Cardiac septum (tissue), 1 donor: Measurements from ENCODE around the gene NTN4. TPM values are rescaled to one million over a fixed set of nuclear protein-coding genes. Genes with fewer than 3 reads are reported as not detected.
"Not testable (repeated sequence)": the region's sequence is repeated elsewhere in the genome, so short reads cannot be mapped to it uniquely, and the experiment has no call there.

Source experiments
- DNase-seq: peaks from one replicate; pipeline ENCODE4 v3.0.0-alpha.2; 2020; ENCODE audit warnings: low spot score
- intact Hi-C: fragments of 100-400 bp; cut with DNase I; formaldehyde crosslinking; loops from one replicate; pipeline ENCODE4 v1.14.0; 2022
- long read RNA-seq: library from polyadenylated mRNA; unstranded; transcript quantifications from one replicate; pipeline ENCODE4 v2.0.0, GENCODE V29; 2021
- total RNA-seq: library from RNA; stranded (reverse); fragmentation: NEBNext Ultra II Directional; extraction: Animal tissue kit (Norgen Biotek cat#: 25700); gene quantifications from one replicate; pipeline ENCODE4 v1.2.1, GENCODE V29; 2021
- donor health status: DM: no; HTN: no; CAD: no.

NTN4 gene
- 77.8 TPM for total RNA-seq
- long read RNA-seq, transcript NTN4-201 (10 exons, 3,615 nt) = major isoform, 160 of 209 reads
- long read RNA-seq, partial matches to known transcripts = 33 of 209 reads
- long read RNA-seq, other reads (novel, unspliced or antisense) = 15 of 209 reads

DNA sequence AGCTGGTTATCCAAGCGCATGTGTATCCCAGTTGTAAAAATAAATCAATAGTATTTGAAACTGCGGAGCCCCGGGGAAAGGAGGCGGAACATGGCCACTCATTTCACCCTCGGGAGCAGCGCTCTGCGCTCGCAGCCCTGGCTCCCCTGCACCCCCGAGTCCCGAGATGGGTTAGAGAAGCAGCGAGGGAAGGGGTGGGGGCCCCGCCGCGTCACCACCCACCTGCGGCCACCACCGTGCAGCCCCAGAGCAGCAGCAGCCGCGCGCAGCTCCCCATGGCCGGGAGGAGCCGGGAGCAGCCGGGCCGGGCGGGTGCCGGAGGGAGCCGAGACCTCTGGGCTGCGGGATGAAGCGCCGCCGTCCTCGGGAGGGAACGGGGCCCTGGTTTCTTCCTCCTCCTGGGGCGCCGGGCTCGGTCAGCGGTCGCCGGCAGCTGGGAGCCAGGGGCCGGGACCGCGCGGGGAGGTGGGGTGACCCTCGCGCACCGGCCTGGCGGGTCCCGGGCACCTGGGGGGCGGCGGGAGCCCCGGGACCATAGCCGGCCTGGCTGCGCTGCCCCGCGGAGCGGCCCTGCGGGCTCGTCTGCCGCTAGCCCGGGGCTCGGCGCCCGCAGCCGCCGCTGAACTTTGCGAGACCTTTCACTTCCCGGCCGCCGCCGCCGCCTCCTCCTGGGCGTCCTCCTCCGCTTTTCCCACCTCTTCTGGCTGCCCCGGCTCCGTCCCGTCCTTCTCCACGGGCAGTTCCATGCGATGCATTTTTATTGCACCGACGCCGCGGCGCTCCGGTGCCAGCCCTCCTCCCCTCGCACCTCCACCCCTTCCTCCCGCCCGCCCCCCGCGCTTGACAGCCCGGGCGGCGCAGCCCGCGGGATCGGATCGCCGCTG, at the start of gene NTN4:
Gene NTN4 (minus strand): TSS at position 732 of the 884 bp plus-strand sequence. CDS start 455 bp downstream, at position 277.
- no peak for DNase-seq
- intact Hi-C loops = loop anchor here (5.0 kb wide), 1 partner anchor 173 kb away; no protein-coding TSS in a partner anchor

- no peak for DNase-seq
- intact Hi-C loops = no loop called here
Measured at GRCh38 chr12:95838125-95838524, 47.6 kb upstream of the NTN4 start.

GRCh38 chr12:95837240-95838038, 46.9 kb upstream of the NTN4 start:
- no peak for DNase-seq
- intact Hi-C loops = no loop called here

- no peak for DNase-seq
- intact Hi-C loops = no loop called here
Measured at GRCh38 chr12:95836630-95837239, 46.2 kb upstream of the NTN4 start.

DNA sequence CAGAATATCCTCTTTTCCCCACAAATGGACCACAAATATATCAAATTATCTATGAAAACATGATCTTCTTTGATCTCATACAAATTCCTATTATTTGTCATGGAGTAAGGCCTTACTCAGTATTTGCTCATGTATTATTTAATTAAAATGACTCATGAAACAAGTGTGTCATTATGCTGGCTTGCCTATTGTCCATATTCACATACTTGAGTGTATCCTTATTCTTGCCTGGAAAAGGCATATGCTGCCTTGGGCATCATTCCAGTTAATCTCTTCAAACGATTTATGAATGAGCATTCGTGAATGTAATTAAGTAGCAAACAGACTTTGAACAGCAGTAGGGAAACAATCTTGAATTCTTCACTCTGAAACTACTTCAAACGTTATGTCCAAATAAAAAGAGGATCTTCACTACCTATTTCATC, 45.6 kb upstream of the NTN4 start:
- intact Hi-C loops = no loop called here
- DNase-seq = no peak

DNA sequence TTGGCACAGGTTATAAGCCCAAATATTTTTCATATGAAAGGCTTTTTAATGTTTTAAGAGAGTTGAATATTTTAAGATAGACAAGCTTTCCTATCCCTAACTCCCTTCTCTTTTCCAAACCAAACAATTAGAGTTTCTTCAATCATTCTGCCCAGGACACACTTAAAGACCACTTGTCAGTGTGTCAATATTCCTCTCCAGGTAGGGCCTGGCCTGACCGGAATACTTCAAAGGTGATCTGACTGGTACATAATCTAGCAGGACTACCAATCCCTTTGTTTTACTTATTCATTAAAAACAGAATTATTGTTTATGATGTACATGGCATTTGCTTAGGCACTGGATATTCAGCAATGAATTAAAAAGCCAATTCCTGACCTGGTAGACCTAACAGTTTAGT, 44.0 kb upstream of the NTN4 start:
- intact Hi-C loops = no loop called here
- no peak for DNase-seq

GRCh38 chr12:95830335-95831089, 39.9 kb upstream of the NTN4 start:
- intact Hi-C loops = no loop called here
- no peak for DNase-seq

- no peak for DNase-seq
- intact Hi-C loops = loop anchor here (10.0 kb wide), 1 partner anchor 165 kb away; the partner anchor contains the start of gene HAL
Measured at GRCh38 chr12:95829395-95829794, 38.8 kb upstream of the NTN4 start.

DNA sequence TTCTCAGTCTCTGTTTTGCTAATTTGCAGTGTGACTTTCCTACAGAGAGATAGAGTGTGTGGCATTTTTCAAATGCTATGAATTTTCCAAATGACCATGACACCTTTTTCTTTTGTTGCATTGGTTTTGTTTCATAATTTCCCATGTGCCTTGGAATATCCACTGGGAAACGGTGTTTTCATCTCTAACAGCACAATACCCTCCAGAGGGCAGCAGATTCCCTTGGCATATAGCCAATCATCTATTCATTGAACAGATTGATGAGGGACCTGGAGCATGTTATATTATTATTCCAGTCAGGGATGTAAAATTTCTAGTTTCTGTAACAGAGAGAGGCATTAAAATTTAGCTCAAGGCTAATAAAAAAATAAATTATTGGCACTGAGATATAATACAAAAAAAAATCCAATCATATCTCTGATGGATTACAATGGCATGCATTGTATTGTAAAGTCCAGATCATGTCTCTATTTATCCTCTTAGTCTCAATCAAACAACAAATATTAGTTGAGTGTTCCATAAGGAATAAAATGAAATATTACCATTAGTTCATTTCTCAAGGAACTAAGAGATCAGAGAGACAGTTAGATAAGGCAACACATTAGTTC, 29.6 kb upstream of the NTN4 start:
- no peak for DNase-seq
- intact Hi-C loops = loop anchor here (10.0 kb wide), 1 partner anchor 175 kb away; the partner anchor contains the start of gene HAL

- DNase-seq = no peak
- intact Hi-C loops = loop anchor here (2.0 kb wide), 2 partner anchors 191 to 233 kb away; no protein-coding TSS in a partner anchor
Measured at GRCh38 chr12:95815632-95816212, 25.2 kb upstream of the NTN4 start.

DNA sequence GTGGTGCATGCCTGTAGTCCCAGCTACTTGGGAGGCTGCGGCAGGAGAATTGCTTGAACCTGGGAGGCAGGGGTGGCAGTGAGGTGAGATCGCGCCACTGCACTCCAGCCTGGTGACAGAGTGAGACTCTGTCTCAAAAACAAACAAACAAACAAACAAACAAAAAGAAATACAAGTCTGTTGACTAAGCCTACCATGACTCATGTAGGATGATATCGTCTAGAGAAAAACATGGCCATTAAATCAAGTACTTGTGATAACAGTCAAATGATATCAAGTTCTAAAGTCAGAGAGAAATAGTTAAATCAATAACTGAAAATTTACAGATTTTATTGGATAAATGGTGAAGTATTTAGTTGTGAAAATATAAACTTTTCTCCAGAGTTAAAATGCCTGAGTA, 21.6 kb upstream of the NTN4 start:
- DNase-seq, intact Hi-C loops: not testable (repeated sequence)

GRCh38 chr12:95810411-95810810, 19.8 kb upstream of the NTN4 start:
- intact Hi-C loops = no loop called here
- DNase-seq = no peak

- DNase-seq = no peak
- intact Hi-C loops = no loop called here
Measured at GRCh38 chr12:95809000-95809680, 18.6 kb upstream of the NTN4 start.

GRCh38 chr12:95808146-95808545, 17.6 kb upstream of the NTN4 start:
- intact Hi-C loops = no loop called here

DNA sequence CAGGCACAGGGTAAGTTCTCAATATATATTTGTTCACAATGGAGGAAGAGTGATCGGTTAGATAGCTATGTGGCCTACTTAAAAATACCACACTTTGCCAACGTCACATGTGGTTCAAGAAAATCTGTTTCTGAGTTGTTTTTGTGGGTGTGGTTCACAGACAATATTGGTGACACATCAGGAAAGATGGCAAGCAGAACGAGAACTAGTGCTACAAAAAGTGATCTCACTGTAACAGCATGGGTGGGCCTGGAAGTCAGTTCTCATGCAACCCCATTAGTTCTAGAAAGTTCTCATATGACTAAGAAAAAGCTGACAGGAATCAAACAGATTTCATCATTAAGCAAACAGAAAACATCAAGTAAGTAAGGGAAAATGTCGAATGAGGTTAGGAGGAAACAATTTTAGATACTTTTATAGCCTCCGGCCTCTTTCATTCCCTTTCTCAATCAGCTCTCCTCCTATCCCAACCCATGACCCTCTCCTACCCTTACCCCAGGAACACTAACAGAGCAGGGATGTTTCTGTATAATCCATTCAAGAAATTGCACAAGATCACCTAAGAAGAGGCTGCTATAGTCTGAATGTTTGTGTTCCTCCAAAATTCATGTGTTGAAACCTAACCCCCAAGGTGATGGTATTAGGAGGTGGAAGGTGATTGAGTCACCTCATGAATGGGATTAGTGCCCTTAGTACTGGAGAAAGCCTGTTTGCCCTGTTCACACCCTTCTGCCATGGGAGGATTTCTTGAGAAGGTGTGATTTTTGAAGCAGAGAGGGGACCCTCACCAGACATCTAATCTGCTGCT, 15.5 kb upstream of the NTN4 start:
- no peak for DNase-seq
- intact Hi-C loops = no loop called here

More at GRCh38 chr12:95808146-95808545, 17.6 kb upstream of the NTN4 start:
- DNase-seq = no peak

DNA sequence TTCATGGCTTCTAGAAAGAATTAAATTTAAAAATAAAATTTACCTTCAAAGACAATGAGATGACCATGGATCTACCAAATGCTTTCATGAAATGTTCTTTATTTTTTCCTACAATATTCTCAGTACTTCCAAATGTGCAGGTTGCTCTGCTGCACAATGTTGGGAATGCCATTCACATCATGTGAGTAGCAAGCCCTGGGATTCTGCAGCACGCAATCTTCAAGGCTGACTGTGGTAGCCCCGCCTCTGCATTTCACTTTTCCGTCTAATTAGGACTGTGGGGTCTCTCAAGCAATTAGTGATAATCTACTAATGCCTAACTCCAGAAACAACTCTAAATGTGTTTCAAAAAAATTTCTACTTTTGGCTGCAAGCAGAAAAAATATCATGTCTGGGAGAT, 13.7 kb upstream of the NTN4 start:
- DNase-seq = no peak
- intact Hi-C loops = no loop called here

- intact Hi-C loops = no loop called here
- DNase-seq = no peak
Measured at GRCh38 chr12:95803817-95804216, 13.3 kb upstream of the NTN4 start.
